ENCODE results near the gene AMPH.

GRCh38 chr7:38520741-38521140 is 110.4 kb downstream of the AMPH start:
- TF ChIP-seq, protein P1, sequence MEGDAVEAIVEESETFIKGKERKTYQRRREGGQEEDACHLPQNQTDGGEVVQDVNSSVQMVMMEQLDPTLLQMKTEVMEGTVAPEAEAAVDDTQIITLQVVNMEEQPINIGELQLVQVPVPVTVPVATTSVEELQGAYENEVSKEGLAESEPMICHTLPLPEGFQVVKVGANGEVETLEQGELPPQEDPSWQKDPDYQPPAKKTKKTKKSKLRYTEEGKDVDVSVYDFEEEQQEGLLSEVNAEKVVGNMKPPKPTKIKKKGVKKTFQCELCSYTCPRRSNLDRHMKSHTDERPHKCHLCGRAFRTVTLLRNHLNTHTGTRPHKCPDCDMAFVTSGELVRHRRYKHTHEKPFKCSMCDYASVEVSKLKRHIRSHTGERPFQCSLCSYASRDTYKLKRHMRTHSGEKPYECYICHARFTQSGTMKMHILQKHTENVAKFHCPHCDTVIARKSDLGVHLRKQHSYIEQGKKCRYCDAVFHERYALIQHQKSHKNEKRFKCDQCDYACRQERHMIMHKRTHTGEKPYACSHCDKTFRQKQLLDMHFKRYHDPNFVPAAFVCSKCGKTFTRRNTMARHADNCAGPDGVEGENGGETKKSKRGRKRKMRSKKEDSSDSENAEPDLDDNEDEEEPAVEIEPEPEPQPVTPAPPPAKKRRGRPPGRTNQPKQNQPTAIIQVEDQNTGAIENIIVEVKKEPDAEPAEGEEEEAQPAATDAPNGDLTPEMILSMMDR (IDR thresholded peaks at IDR 0.05): no peak
- TF ChIP-seq POLR2A (IDR thresholded peaks at IDR 0.05): no peak

All from testis (tissue), 2 donors.